K562 (cell line): ENCODE data around the gene TNFRSF18. TPM values are rescaled to one million over a fixed set of nuclear protein-coding genes. Genes with fewer than 3 reads are reported as not detected.

ENCODE experiments used
- BACH1 ChIP-seq: fragments of 200-800 bp; sonication (Bioruptor generic); IDR thresholded peaks from 2 replicates; pipeline ENCODE4 v1.6.1; 2016; ENCODE audit warnings: missing genetic modification characterization, missing compliant biosample characterization
- BHLHE40 ChIP-seq: IDR thresholded peaks from 2 replicates; pipeline ENCODE4 v1.6.1; 2011; ENCODE audit warnings: low read length, improper control_type of control experiment
- CEBPB ChIP-seq: fragments of 450-650 bp; IDR thresholded peaks from 2 replicates; pipeline ENCODE4 v1.6.1; 2016; ENCODE audit warnings: missing genetic modification characterization, missing compliant biosample characterization
- EHMT2 ChIP-seq: fragments of 450-650 bp; IDR thresholded peaks from 2 replicates; pipeline ENCODE4 v1.6.1; 2018; ENCODE audit warnings: antibody characterized with exemption
- HNRNPL ChIP-seq: fragments of 200-400 bp; formaldehyde crosslinking; IDR thresholded peaks from 2 replicates; pipeline ENCODE4 v1.6.1; 2017; ENCODE audit warnings: low read depth, mild to moderate bottlenecking, low read length
- KDM2B ChIP-seq: fragments of 250-450 bp; sonication (Bioruptor Pico); IDR thresholded peaks from 2 replicates; pipeline ENCODE4 v1.8.0; 2021; ENCODE audit warnings: mild to moderate bottlenecking, moderate library complexity
- LEF1 ChIP-seq: fragments of 450-650 bp; IDR thresholded peaks from 2 replicates; pipeline ENCODE4 v1.6.1; 2016; ENCODE audit warnings: mild to moderate bottlenecking
- MECOM ChIP-seq: fragments of 250-450 bp; sonication (Bioruptor Pico); IDR thresholded peaks from 2 replicates; pipeline ENCODE4 v1.8.0; 2022; ENCODE audit warnings: inconsistent platforms
- NCOA2 ChIP-seq, 2 experiments: fragments of 450-650 bp; IDR thresholded peaks; 2 replicates each; pipeline ENCODE4 v1.6.1; 2018; ENCODE audit warnings: mild to moderate bottlenecking in 2 of 2, moderate library complexity in 1 of 2; ENCODE audit not compliant: partially characterized antibody in 2 of 2
- NCOR1 ChIP-seq: fragments of 450-650 bp; IDR thresholded peaks from 2 replicates; pipeline ENCODE4 v1.6.1; 2016; ENCODE audit warnings: mild to moderate bottlenecking, moderate library complexity
- NFE2L1 ChIP-seq: fragments of 450-650 bp; IDR thresholded peaks from 2 replicates; pipeline ENCODE4 v1.6.1; 2016; ENCODE audit warnings: missing genetic modification characterization, low read depth, mild to moderate bottlenecking, missing compliant biosample characterization, moderate library complexity, borderline replicate concordance
- NR2F6 ChIP-seq: fragments of 450-650 bp; formaldehyde crosslinking; IDR thresholded peaks from 2 replicates; pipeline ENCODE4 v1.4.0; 2020; ENCODE audit warnings: mild to moderate bottlenecking
- PHB2 ChIP-seq: fragments of 450-650 bp; IDR thresholded peaks from 2 replicates; pipeline ENCODE4 v1.6.1; 2017; ENCODE audit warnings: low read depth
- RBM14 ChIP-seq: fragments of 200-400 bp; formaldehyde crosslinking; IDR thresholded peaks from 2 replicates; pipeline ENCODE4 v1.6.1; 2018; ENCODE audit warnings: low read depth, mild to moderate bottlenecking, low read length, moderate library complexity, borderline replicate concordance; ENCODE audit not compliant: insufficient read depth
- RBM22 ChIP-seq: fragments of 200-400 bp; formaldehyde crosslinking; IDR thresholded peaks from 2 replicates; pipeline ENCODE4 v1.6.1; 2018; ENCODE audit warnings: low read length, low read depth; ENCODE audit not compliant: poor library complexity, severe bottlenecking
- RBM34 ChIP-seq: fragments of 200-400 bp; formaldehyde crosslinking; IDR thresholded peaks from 2 replicates; pipeline ENCODE4 v1.6.1; 2018; ENCODE audit warnings: low read length, borderline replicate concordance; ENCODE audit not compliant: insufficient read depth
- SMAD3 ChIP-seq: fragments of 450-650 bp; formaldehyde crosslinking; conservative IDR thresholded peaks from 2 replicates; pipeline ENCODE4 v1.4.0; 2020; ENCODE audit warnings: mild to moderate bottlenecking
- SMARCC2 ChIP-seq: fragments of 450-650 bp; IDR thresholded peaks from 2 replicates; pipeline ENCODE4 v1.6.1; 2017; ENCODE audit warnings: antibody characterized with exemption, moderate library complexity, mild to moderate bottlenecking, low read depth
- TRIM24 ChIP-seq, 2 experiments: fragments of 450-650 bp; IDR thresholded peaks; 2 replicates each; pipeline ENCODE4 v1.6.1; 2016
- WHSC1 ChIP-seq: IDR thresholded peaks from one replicate; pipeline ENCODE4 v1.6.1; 2012; ENCODE audit warnings: low read length, control low read depth, inconsistent platforms
- ZC3H8 ChIP-seq: fragments of 450-650 bp; IDR thresholded peaks from 2 replicates; pipeline ENCODE4 v1.6.1; 2017
- ZNF184 ChIP-seq: sonication (generic); formaldehyde crosslinking; IDR thresholded peaks from 2 replicates; pipeline ENCODE4 v1.5.0; 2020; ENCODE audit warnings: missing genetic modification reagents
- ZNF311 ChIP-seq: fragments of 250-450 bp; sonication (Bioruptor Pico); IDR thresholded peaks from 2 replicates; pipeline ENCODE4 v1.4.0; 2020; ENCODE audit warnings: mild to moderate bottlenecking, moderate library complexity
- ZNF589 ChIP-seq: fragments of 200-800 bp; sonication (Bioruptor generic); IDR thresholded peaks from 2 replicates; pipeline ENCODE4 v1.6.1; 2016; ENCODE audit warnings: low read depth, missing genetic modification characterization, missing compliant biosample characterization
- ZNF699 ChIP-seq: fragments of 250-450 bp; sonication (Bioruptor Pico); IDR thresholded peaks from 2 replicates; pipeline ENCODE4 v1.8.0; 2021; ENCODE audit warnings: mild to moderate bottlenecking, moderate library complexity; ENCODE audit not compliant: insufficient replicate concordance
- polyA plus RNA-seq, 8 experiments: library from polyadenylated mRNA; depleted of rRNA in 4 of 8; stranded (reverse) in 5 of 8; unstranded in 3 of 8; fragments of >200 nt; fragmentation: Nextera tagmentation in 2 of 8; fragmentation: Illumina TruSeq in 1 of 8; extraction: Ambion mirVana in 2 of 8; extraction: Trizol in 1 of 8; gene quantifications; 2 replicates each; pipeline versions ENCODE4 v1.2.1 to v1.2.3, GENCODE V29; 2011 to 2014; ENCODE audit warnings: inconsistent platforms in 1 of 8, missing spikeins in 1 of 8
- total RNA-seq, 7 experiments: library from RNA; depleted of rRNA in 6 of 7; stranded (reverse); fragments of >200 nt in 6 of 7; fragmentation: Illumina TruSeq in 2 of 7; extraction: Trizol in 2 of 7; gene quantifications; 2 replicates each; pipeline versions ENCODE4 v1.2.1 to v1.2.3, GENCODE V29; 2011 to 2021; ENCODE audit warnings: low replicate concordance in 1 of 7
- TF ChIP-seq, protein P1 (sequence below): fragments of 250-450 bp; sonication (Bioruptor Pico); IDR thresholded peaks from 2 replicates; pipeline ENCODE4 v1.6.1; 2021; ENCODE audit warnings: mild to moderate bottlenecking
- TF ChIP-seq, protein P2 (sequence below): fragments of 250-450 bp; sonication (Bioruptor Pico); IDR thresholded peaks from 2 replicates; pipeline ENCODE4 v1.5.0; 2022; ENCODE audit warnings: mild to moderate bottlenecking
- TF ChIP-seq, protein P3 (sequence below), 2 experiments: fragments of 250-450 bp in 1 of 2; fragments of 450-650 bp in 1 of 2; sonication (Bioruptor Pico) in 1 of 2; IDR thresholded peaks; 2 replicates each; pipeline versions ENCODE4 v1.6.1 to v1.8.0; 2016 to 2021; ENCODE audit warnings: mild to moderate bottlenecking in 2 of 2, moderate library complexity in 2 of 2, missing compliant biosample characterization in 1 of 2, missing genetic modification characterization in 1 of 2

Gene TNFRSF18
- total and polyA plus RNA-seq, 9 of the 15 experiments (the other 6 are each of a cell fraction or from before 2014, with no cell fraction given) = 0.24 to 0.27 TPM; not detected in 7

DNA sequence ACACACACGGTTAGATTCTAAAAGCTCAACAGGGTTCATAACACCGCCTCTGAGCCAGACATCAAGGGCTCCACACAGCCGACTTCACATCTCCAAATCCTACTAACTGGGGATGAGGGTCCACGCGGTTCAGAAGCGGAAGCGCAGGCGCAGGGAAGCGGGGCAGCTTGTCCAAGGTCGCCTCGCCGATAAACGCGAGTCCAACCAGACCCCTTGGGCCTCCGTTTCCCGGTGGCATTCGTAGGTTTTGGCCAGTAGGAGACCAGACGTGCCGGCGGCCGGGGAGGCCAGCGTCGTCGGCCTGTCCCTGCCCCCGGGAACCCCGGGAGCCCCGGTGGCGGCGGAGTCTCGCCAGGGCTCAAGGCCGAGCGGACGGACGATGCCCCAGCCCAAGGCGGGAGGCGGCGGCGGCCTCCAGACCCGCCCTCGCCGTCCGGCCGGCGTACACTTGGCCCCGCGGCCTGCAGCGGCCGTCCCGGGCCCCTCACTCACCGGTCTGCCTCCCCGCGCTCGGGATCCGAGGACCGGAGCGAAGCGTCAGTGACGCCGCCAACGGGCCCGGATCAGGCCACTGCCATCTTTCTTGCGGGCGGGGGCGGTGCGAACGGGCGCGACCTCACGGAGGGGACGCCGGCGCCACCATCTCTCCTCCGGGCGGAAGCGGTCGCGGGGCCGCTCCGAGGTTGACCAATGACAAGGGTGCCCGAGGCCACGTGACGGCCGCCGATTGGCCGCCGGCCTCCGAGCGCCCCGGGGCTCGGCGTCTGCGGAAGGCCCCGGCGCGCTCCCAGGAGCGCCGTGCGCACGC lies 25.2 kb upstream of the TNFRSF18 start, which contains the start of gene SDF4 (continued):
- TF ChIP-seq CEBPB (no peak), NCOA2 (IDR thresholded peaks at IDR 0.05; ENCODE audit: partially characterized antibody in 2 of 2) (no peak), RBM22 (peak; percentile 88), KDM2B (CRISPR knock-in tag) (peak; percentile 63; the same call in 1 of the 2 replicates), LEF1 (no peak), ZNF311 (CRISPR knock-in tag) (no peak), HNRNPL (peak; percentile 71; the same call in 1 of the 2 replicates), RBM34 (peak; percentile 58), RBM14 (0 out of 2 replicates have a peak, but pooled peaks have one; percentile 83), TRIM24 (IDR thresholded peaks at IDR 0.05) (no peak), ZNF184 (CRISPR knock-in tag) (no peak), SMAD3 (CRISPR knock-in tag) (0 out of 2 replicates have a peak, but pooled peaks have one; percentile 54), ZC3H8 (no peak), MECOM (CRISPR knock-in tag) (no peak), WHSC1 (no peak), NR2F6 (CRISPR knock-in tag) (no peak), PHB2 (no peak), EHMT2 (no peak), NFE2L1 (no peak), SMARCC2 (no peak), BHLHE40 (peak; percentile 49; the same call in 1 of the 2 replicates), NCOR1 (no peak), ZNF589 (CRISPR knock-in tag) (no peak; the same call in 1 of the 2 replicates), ZNF699 (CRISPR knock-in tag) (peak; percentile 48), BACH1 (tag) (no peak)
- TF ChIP-seq, protein P1, sequence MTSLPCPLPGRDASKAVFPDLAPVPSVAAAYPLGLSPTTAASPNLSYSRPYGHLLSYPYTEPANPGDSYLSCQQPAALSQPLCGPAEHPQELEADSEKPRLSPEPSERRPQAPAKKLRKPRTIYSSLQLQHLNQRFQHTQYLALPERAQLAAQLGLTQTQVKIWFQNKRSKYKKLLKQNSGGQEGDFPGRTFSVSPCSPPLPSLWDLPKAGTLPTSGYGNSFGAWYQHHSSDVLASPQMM = no peak
- TF ChIP-seq, protein P2, sequence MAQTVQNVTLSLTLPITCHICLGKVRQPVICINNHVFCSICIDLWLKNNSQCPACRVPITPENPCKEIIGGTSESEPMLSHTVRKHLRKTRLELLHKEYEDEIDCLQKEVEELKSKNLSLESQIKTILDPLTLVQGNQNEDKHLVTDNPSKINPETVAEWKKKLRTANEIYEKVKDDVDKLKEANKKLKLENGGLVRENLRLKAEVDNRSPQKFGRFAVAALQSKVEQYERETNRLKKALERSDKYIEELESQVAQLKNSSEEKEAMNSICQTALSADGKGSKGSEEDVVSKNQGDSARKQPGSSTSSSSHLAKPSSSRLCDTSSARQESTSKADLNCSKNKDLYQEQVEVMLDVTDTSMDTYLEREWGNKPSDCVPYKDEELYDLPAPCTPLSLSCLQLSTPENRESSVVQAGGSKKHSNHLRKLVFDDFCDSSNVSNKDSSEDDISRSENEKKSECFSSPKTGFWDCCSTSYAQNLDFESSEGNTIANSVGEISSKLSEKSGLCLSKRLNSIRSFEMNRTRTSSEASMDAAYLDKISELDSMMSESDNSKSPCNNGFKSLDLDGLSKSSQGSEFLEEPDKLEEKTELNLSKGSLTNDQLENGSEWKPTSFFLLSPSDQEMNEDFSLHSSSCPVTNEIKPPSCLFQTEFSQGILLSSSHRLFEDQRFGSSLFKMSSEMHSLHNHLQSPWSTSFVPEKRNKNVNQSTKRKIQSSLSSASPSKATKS (CRISPR knock-in tag) = no peak
- TF ChIP-seq, protein P3, sequence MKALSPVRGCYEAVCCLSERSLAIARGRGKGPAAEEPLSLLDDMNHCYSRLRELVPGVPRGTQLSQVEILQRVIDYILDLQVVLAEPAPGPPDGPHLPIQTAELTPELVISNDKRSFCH (CRISPR knock-in tag; IDR thresholded peaks at IDR 0.05) = no peak
- TF ChIP-seq, protein P3 (tag; IDR thresholded peaks at IDR 0.05) = peak; percentile 88
